Ovary (tissue), 3 donors: ENCODE data around the gene GORASP2.

ENCODE experiments used
- EP300 ChIP-seq: sonication (generic); formaldehyde crosslinking; IDR thresholded peaks from one replicate; pipeline ENCODE4 v1.6.1; 2017; ENCODE audit warnings: antibody characterized with exemption
- POLR2A ChIP-seq: fragments of 450-650 bp; IDR thresholded peaks from one replicate; pipeline ENCODE4 v1.6.1; 2017; ENCODE audit warnings: antibody characterized with exemption, mild to moderate bottlenecking, moderate library complexity
- TF ChIP-seq, protein P1 (sequence below), 3 donors: fragments of 450-650 bp in 2 of 3; fragments of 200-600 bp in 1 of 3; IDR thresholded peaks; one replicate each; pipeline versions ENCODE4 v1.5.1 to v1.8.0; 2016 to 2022; ENCODE audit warnings: antibody characterized with exemption in 3 of 3, mild to moderate bottlenecking in 1 of 3
- donor health status: DM: no; HTN: no; CAD: no.

DNA sequence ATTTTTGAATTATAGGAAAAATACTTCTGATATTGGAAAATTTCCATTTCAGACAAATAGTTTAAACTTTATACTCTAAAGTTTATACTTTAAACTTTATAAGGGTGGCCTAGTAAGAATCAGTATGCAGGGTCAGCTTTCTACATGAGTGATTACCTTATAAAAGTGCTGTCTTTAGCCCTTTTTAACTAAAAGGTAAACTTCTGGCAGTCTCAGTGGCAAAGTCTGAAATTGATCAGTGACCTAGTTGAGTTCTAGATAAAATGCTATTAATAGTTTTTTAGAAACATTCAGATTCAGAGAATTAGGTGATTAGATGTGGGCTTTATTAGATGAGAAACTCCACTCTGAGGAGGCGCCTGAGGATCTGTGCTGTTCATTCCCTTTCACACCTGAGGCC is 15.5 kb downstream of the GORASP2 start:
- TF ChIP-seq, protein P1, sequence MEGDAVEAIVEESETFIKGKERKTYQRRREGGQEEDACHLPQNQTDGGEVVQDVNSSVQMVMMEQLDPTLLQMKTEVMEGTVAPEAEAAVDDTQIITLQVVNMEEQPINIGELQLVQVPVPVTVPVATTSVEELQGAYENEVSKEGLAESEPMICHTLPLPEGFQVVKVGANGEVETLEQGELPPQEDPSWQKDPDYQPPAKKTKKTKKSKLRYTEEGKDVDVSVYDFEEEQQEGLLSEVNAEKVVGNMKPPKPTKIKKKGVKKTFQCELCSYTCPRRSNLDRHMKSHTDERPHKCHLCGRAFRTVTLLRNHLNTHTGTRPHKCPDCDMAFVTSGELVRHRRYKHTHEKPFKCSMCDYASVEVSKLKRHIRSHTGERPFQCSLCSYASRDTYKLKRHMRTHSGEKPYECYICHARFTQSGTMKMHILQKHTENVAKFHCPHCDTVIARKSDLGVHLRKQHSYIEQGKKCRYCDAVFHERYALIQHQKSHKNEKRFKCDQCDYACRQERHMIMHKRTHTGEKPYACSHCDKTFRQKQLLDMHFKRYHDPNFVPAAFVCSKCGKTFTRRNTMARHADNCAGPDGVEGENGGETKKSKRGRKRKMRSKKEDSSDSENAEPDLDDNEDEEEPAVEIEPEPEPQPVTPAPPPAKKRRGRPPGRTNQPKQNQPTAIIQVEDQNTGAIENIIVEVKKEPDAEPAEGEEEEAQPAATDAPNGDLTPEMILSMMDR (IDR thresholded peaks at IDR 0.05), result no peak
- TF ChIP-seq POLR2A (no peak), EP300 (no peak)
